ENCODE results near the gene EYS.

GRCh38 chr6:63765828-63766227, 1941.2 kb downstream of the EYS start:
- TF ChIP-seq POLR2AphosphoS5 (IDR thresholded peaks at IDR 0.05; ENCODE audit: low read depth, low read length) (no peak), TAF1 (IDR thresholded peaks at IDR 0.05; ENCODE audit: borderline replicate concordance, insufficient read depth, low read length) (no peak), SIN3A (IDR thresholded peaks at IDR 0.05; ENCODE audit: borderline replicate concordance, insufficient read depth, low read length) (no peak), FOXP2 (optimal IDR thresholded peaks at IDR 0.05; ENCODE audit: borderline replicate concordance, extremely low read depth, extremely low read length, insufficient read depth) (no peak)
